Naive thymus-derived CD4-positive, alpha-beta T cell (primary cell): ENCODE results near the gene ACO1. TPM values are rescaled to one million over a fixed set of nuclear protein-coding genes. Genes with fewer than 3 reads are reported as not detected.

Experiments
- ATAC-seq: fragments of 150-1000 bp; cut with Tn5 transposase; 2 replicates; pipeline ENCODE4 v1.10.0; 2021; ENCODE audit warnings: mild to moderate bottlenecking, moderate library complexity
- CTCF ChIA-PET: fragments of 350-600 bp; sonication (Branson Sonifier 250); formaldehyde crosslinking; loops from one replicate; lab custom pipeline; 2021; ENCODE audit warnings: antibody characterized with exemption; lab: Charles Lee
- POLR2A ChIA-PET: fragments of 350-600 bp; sonication (Branson Sonifier 250); formaldehyde crosslinking; loops from one replicate; lab custom pipeline; 2021; ENCODE audit warnings: antibody characterized with exemption, inconsistent platforms; lab: Charles Lee
- DNase-seq, 9 donors: peaks; one replicate each; pipeline versions ENCODE4 v3.0.0 to v3.0.0-alpha.2; 2020 to 2022; ENCODE audit warnings: mixed read lengths in 1 of 9
- H3K27ac ChIP-seq: one replicate; pipeline ENCODE4 v1.7.0; 2013; ENCODE audit warnings: mild to moderate bottlenecking, low read depth, low read length, moderate library complexity
- H3K27me3 ChIP-seq, 2 donors: one replicate each; pipeline ENCODE4 v1.7.0; 2013; ENCODE audit warnings: low read length in 2 of 2, mild to moderate bottlenecking in 2 of 2, moderate library complexity in 2 of 2; ENCODE audit not compliant: control insufficient read depth in 2 of 2, insufficient read depth in 2 of 2
- H3K36me3 ChIP-seq, 3 experiments: 1 replicate in 2 of 3; 2 replicates in 1 of 3; pipeline ENCODE4 v1.7.0; 2013; ENCODE audit warnings: low read length in 3 of 3, mild to moderate bottlenecking in 3 of 3, moderate library complexity in 1 of 3; ENCODE audit not compliant: insufficient read depth in 3 of 3, control insufficient read depth in 2 of 3
- H3K4me1 ChIP-seq, 2 donors: one replicate each; pipeline ENCODE4 v1.7.0; 2013; ENCODE audit warnings: low read length in 2 of 2, mild to moderate bottlenecking in 2 of 2, moderate library complexity in 1 of 2; ENCODE audit not compliant: control insufficient read depth in 2 of 2, insufficient read depth in 2 of 2
- H3K4me3 ChIP-seq: 2 replicates; pipeline ENCODE4 v1.7.0; 2013; ENCODE audit warnings: mild to moderate bottlenecking, low read length
- H3K9me3 ChIP-seq, 3 experiments: 1 replicate in 2 of 3; 2 replicates in 1 of 3; pipeline ENCODE4 v1.7.0; 2013; ENCODE audit warnings: low read length in 3 of 3; ENCODE audit not compliant: control insufficient read depth in 2 of 3
- H3K27ac Mint-ChIP-seq, 9 donors: one replicate each; pipeline ENCODE4 v1.8.0; 2020 to 2022; ENCODE audit warnings: mixed read lengths in 9 of 9, mild to moderate bottlenecking in 8 of 9, moderate library complexity in 5 of 9, inconsistent platforms in 2 of 9
- H3K27me3 Mint-ChIP-seq, 5 donors: one replicate each; pipeline ENCODE4 v1.8.0; 2021 to 2022; ENCODE audit warnings: mixed read lengths in 5 of 5, mild to moderate bottlenecking in 1 of 5
- H3K36me3 Mint-ChIP-seq, 5 donors: one replicate each; pipeline ENCODE4 v1.8.0; 2020 to 2022; ENCODE audit warnings: mixed read lengths in 5 of 5, mild to moderate bottlenecking in 3 of 5, inconsistent platforms in 1 of 5
- H3K4me1 Mint-ChIP-seq, 7 donors: one replicate each; pipeline ENCODE4 v1.8.0; 2020 to 2022; ENCODE audit warnings: mixed read lengths in 7 of 7, mild to moderate bottlenecking in 3 of 7, inconsistent platforms in 1 of 7
- H3K4me3 Mint-ChIP-seq, 10 donors: one replicate each; pipeline ENCODE4 v1.8.0; 2020 to 2022; ENCODE audit warnings: mild to moderate bottlenecking in 10 of 10, mixed read lengths in 10 of 10, moderate library complexity in 6 of 10, inconsistent platforms in 2 of 10
- H3K9me3 Mint-ChIP-seq, 11 donors: one replicate each; pipeline ENCODE4 v1.8.0; 2020 to 2022; ENCODE audit warnings: mixed read lengths in 11 of 11, mild to moderate bottlenecking in 4 of 11, inconsistent platforms in 1 of 11, moderate library complexity in 1 of 11
- intact Hi-C, 2 donors: fragments of 100-400 bp; cut with micrococcal nuclease; formaldehyde crosslinking; loops; one replicate each; pipeline ENCODE4 v1.15.1; 2023
- polyA plus RNA-seq, 2 donors: library from polyadenylated mRNA; unstranded; fragments of 300-500 nt; fragmentation: Illumina TruSeq; gene quantifications; one replicate each; pipeline ENCODE4 v1.2.3, GENCODE V29; 2021
- total RNA-seq, 6 experiments: library from RNA in 5 of 6; stranded (reverse) in 5 of 6; gene quantifications; 1 replicate in 5 of 6; 2 replicates in 1 of 6; pipeline ENCODE4 v1.2.3 and lab custom pipeline; 2021 to 2026

The ACO1 gene
- total RNA-seq (10 to 100 TPM in 1 of 5 experiments, 1 to 10 TPM in 4; 4.7 to 10.5 (median 7.4) TPM), polyA plus RNA-seq (10 to 100 TPM in 1 of 2 donors, 1 to 10 TPM in 1; 9.6 to 12.3 TPM), total RNA-seq (lab: John Stamatoyannopoulos, UW) (16.3 reads per million, percentile 46 among the genes with 10 or more reads in this experiment)

GRCh38 chr9:32384364-32385151, at the start of gene ACO1:
ACO1 (plus strand) TSS chr9:32384643; CDS start chr9:32405507, 20,864 bp downstream.
- Mint-ChIP-seq H3K27ac (peak within 1 kb of the TSS in 8 of 9 donors; percentile 10 to 82 (median 58)), H3K4me3 (peak within 1 kb of the TSS; percentile 84 to 92 (median 88)), H3K9me3 (no peaks in the 10 kb centered on the region), H3K27me3 (peaks cover 0 to 31% (median 8%) of the 10 kb centered on the region in 5 donors), H3K4me1 (peaks cover 13 to 29% (median 22%) of the 10 kb centered on the region in 7 donors), H3K36me3 (peaks cover 0 to 4% (median 0%) of the 10 kb centered on the region in 5 donors)
- no peaks in the 10 kb centered on the region for H3K9me3 ChIP-seq
- H3K27ac ChIP-seq: peak within 1 kb of the TSS; percentile 70
- peaks cover 0 to 5% (median 0%) of the 10 kb centered on the region in 3 experiments for H3K36me3 ChIP-seq
- H3K4me3 ChIP-seq: peak within 1 kb of the TSS; percentile 58
- H3K27me3 ChIP-seq: no peaks in the 10 kb centered on the region
- CTCF ChIA-PET: interaction anchor here (1.0 to 4.7 kb wide), 7 partner anchors 48 to 196 kb away, joined by 3 to 42 read pairs (median 5); partner anchors contain the start of gene RIGI
- POLR2A ChIA-PET: interaction anchor here (0.8 to 2.8 kb wide), 8 partner anchors 118 to 1103 kb away, joined by 3 to 16 read pairs (median 4); partner anchors contain the start of genes NDUFB6 and RIGI
- intact Hi-C loops: loop anchor here (1.0 to 10.0 kb wide), 8 partner anchors 48 to 880 kb away; partner anchors contain the start of genes NDUFB6 (in 2 of the 2), RIGI (in 2 of the 2), APTX (in 1 of the 2) and B4GALT1 (in 1 of the 2)
- DNase-seq (peak; percentile 74 to 91 (median 83)), ATAC-seq (peak; percentile 99)
- peaks cover 5 to 12% of the 10 kb centered on the region in 2 donors for H3K4me1 ChIP-seq

DNA sequence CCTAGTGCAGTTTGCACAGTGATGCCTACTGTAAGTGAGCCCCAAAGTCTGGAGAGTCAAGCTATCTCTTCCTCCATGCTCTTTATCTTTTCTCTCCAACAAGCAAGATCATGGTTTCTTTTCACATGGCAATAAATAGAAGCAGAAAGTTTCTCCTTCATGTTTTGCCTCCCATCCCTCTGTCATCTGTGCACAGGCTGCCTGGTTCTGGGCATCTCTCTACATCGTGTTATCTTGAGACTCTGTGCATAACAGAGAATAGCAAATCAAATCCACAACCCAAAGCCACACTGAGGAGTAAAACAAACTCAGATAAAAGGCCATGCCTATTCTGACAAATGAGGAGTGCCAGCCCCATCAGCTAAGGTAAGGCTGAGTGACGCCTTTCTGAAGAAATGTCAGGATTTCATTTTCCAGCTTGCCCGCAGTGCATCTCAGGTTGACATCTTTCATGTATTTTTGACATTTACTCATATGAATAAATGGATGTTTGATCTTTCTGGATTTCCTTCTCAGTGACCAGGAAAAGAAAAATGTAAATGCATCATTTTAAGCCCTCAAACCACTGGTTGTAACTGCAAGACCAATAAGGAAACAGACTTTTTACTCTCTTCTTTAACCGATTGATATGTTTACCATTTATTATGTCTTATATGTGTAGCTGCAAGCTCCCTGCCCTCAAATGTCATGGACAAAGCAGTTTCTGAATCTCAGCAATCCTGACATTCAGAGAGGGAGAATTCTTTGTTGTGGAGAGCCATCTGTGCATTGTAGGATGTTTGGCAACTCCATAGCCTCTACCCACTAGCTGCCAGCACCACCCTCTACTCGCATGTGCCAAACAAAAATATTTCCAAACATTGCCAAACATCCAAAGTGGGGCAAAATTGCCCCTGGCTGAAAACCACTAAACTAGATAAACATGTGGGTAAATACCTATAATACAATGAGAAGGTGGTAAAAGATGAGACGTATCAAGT, 49.2 kb upstream of the ACO1 start:
- ATAC-seq: no peak
- no peaks in the 10 kb centered on the region for H3K36me3 ChIP-seq
- H3K27ac ChIP-seq: no peak overlapping the region
- Mint-ChIP-seq H3K27me3 (peaks cover 2 to 10% (median 4%) of the 10 kb centered on the region in 5 donors), H3K4me3 (no peak overlapping the region), H3K36me3 (no peaks in the 10 kb centered on the region), H3K4me1 (peaks cover 0 to 5% (median 0%) of the 10 kb centered on the region in 7 donors), H3K27ac (no peak overlapping the region), H3K9me3 (no peaks in the 10 kb centered on the region)
- H3K4me3 ChIP-seq: no peak overlapping the region
- H3K4me1 ChIP-seq: no peaks in the 10 kb centered on the region
- CTCF ChIA-PET: no interaction called here
- H3K27me3 ChIP-seq: no peaks in the 10 kb centered on the region
- POLR2A ChIA-PET: no interaction called here
- no peak for DNase-seq
- no peaks in the 10 kb centered on the region for H3K9me3 ChIP-seq
- intact Hi-C loops: no loop called here

- peaks cover 2 to 10% (median 4%) of the 10 kb centered on the region in 5 donors for H3K27me3 Mint-ChIP-seq
- Histone ChIP-seq H3K9me3 (no peaks in the 10 kb centered on the region), H3K27me3 (no peaks in the 10 kb centered on the region), H3K4me3 (no peak overlapping the region), H3K4me1 (no peaks in the 10 kb centered on the region), H3K27ac (no peak overlapping the region), H3K36me3 (no peaks in the 10 kb centered on the region)
- H3K9me3 Mint-ChIP-seq: no peaks in the 10 kb centered on the region
- ATAC-seq (no peak), DNase-seq (no peak)
- ChIA-PET POLR2A (no interaction called here), CTCF (no interaction called here)
- intact Hi-C loops: no loop called here
- no peak overlapping the region for H3K4me3 Mint-ChIP-seq
- H3K36me3 Mint-ChIP-seq: no peaks in the 10 kb centered on the region
- H3K4me1 Mint-ChIP-seq: peaks cover 7 to 14% (median 9%) of the 10 kb centered on the region in 7 donors
- no peak overlapping the region for H3K27ac Mint-ChIP-seq
Observed at GRCh38 chr9:32339424-32339823, 45.0 kb upstream of the ACO1 start.

DNA sequence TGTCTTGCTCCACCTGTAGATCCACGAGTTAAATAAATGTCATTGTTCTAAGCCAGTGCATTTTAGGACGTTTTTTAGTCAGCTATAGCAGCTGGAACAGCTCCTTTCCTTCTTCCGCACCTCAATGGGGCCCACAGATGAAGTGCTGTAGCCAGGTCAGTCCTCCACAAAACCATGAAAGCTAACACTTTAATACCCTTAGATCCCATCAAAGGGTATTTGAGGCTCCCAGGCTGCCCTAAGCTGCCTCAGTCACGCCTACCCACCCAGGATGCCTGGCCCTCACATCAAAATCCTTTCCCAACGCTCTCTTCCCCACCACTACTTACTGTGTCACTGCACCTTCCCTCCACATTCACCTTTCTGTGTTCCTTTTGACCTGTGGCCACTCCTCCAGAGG, 44.1 kb upstream of the ACO1 start:
- Histone ChIP-seq H3K4me3 (no peak overlapping the region), H3K4me1 (no peaks in the 10 kb centered on the region), H3K27ac (no peak overlapping the region), H3K27me3 (no peaks in the 10 kb centered on the region), H3K36me3 (no peaks in the 10 kb centered on the region), H3K9me3 (no peaks in the 10 kb centered on the region)
- Mint-ChIP-seq H3K36me3 (no peaks in the 10 kb centered on the region), H3K27ac (no peak overlapping the region), H3K4me1 (peaks cover 9 to 22% (median 13%) of the 10 kb centered on the region in 7 donors), H3K4me3 (no peak overlapping the region), H3K27me3 (peaks cover 2 to 8% (median 4%) of the 10 kb centered on the region in 5 donors), H3K9me3 (no peaks in the 10 kb centered on the region)
- ChIA-PET CTCF (no interaction called here), POLR2A (no interaction called here)
- ATAC-seq: no peak
- intact Hi-C loops: no loop called here
- DNase-seq: no peak

- peak overlapping the region in 4 of 10 donors; percentile 8 to 35 (median 18) for H3K4me3 Mint-ChIP-seq
- Histone ChIP-seq H3K4me1 (no peaks in the 10 kb centered on the region), H3K9me3 (no peaks in the 10 kb centered on the region), H3K4me3 (no peak overlapping the region), H3K27ac (no peak overlapping the region), H3K36me3 (no peaks in the 10 kb centered on the region), H3K27me3 (no peaks in the 10 kb centered on the region)
- H3K9me3 Mint-ChIP-seq: peaks cover 0 to 1% (median 0%) of the 10 kb centered on the region in 11 donors
- no peaks in the 10 kb centered on the region for H3K36me3 Mint-ChIP-seq
- intact Hi-C loops: no loop called here
- ChIA-PET POLR2A (no interaction called here), CTCF (no interaction called here)
- ATAC-seq (peak; percentile 47), DNase-seq (no peak)
- H3K27me3 Mint-ChIP-seq: peaks cover 0 to 3% (median 0%) of the 10 kb centered on the region in 5 donors
- H3K27ac Mint-ChIP-seq: no peak overlapping the region
- H3K4me1 Mint-ChIP-seq: peaks cover 4 to 22% (median 13%) of the 10 kb centered on the region in 7 donors
Observed at GRCh38 chr9:32344551-32345182, 39.8 kb upstream of the ACO1 start.

- Mint-ChIP-seq H3K27ac (no peak overlapping the region), H3K36me3 (no peaks in the 10 kb centered on the region), H3K9me3 (peaks cover 0 to 1% (median 0%) of the 10 kb centered on the region in 11 donors), H3K4me1 (peaks cover 4 to 22% (median 13%) of the 10 kb centered on the region in 7 donors), H3K4me3 (peak overlapping the region in 1 of 10 donors; percentile 12), H3K27me3 (peaks cover 0 to 3% (median 0%) of the 10 kb centered on the region in 5 donors)
- no peaks in the 10 kb centered on the region for H3K27me3 ChIP-seq
- no peaks in the 10 kb centered on the region for H3K4me1 ChIP-seq
- no peak for ATAC-seq
- H3K4me3 ChIP-seq: no peak overlapping the region
- intact Hi-C loops: no loop called here
- H3K36me3 ChIP-seq: no peaks in the 10 kb centered on the region
- H3K27ac ChIP-seq: no peak overlapping the region
- H3K9me3 ChIP-seq: no peaks in the 10 kb centered on the region
- no peak for DNase-seq
- ChIA-PET POLR2A (no interaction called here), CTCF (no interaction called here)
Observed at GRCh38 chr9:32345243-32345642, 39.2 kb upstream of the ACO1 start.
